HepG2 (cell line): ENCODE results near the gene KCTD16.

Experiments used
- ARID3A ChIP-seq: IDR thresholded peaks from 2 replicates; pipeline ENCODE4 v1.6.1; 2012; ENCODE audit warnings: low read depth, low read length, improper control_type of control experiment
- CREB3 ChIP-seq: sonication (generic); formaldehyde crosslinking; IDR thresholded peaks from 2 replicates; pipeline ENCODE4 v1.5.0; 2020; ENCODE audit warnings: missing genetic modification reagents
- CTCF ChIP-seq: sonication (generic); formaldehyde crosslinking; IDR thresholded peaks from 2 replicates; pipeline ENCODE4 v1.5.0; 2020; ENCODE audit warnings: mild to moderate bottlenecking, missing genetic modification reagents, moderate library complexity
- EP300 ChIP-seq, 3 experiments: sonication (generic) in 1 of 3; formaldehyde crosslinking in 1 of 3; IDR thresholded peaks; 2 replicates each; pipeline versions ENCODE4 v1.5.1 to v1.6.1; 2011 to 2020; ENCODE audit warnings: low read depth in 2 of 3, low read length in 2 of 3, borderline replicate concordance in 1 of 3, improper control_type of control experiment in 1 of 3, mild to moderate bottlenecking in 1 of 3, missing genetic modification reagents in 1 of 3, moderate library complexity in 1 of 3
- HINFP ChIP-seq: sonication (generic); formaldehyde crosslinking; IDR thresholded peaks from 2 replicates; pipeline ENCODE4 v1.4.0; 2020; ENCODE audit warnings: low read depth, mild to moderate bottlenecking, missing genetic modification reagents
- HMGXB3 ChIP-seq: sonication (generic); formaldehyde crosslinking; IDR thresholded peaks from 2 replicates; pipeline ENCODE4 v1.4.0; 2020; ENCODE audit warnings: missing genetic modification reagents, borderline replicate concordance
- HNF4A ChIP-seq: sonication (generic); formaldehyde crosslinking; IDR thresholded peaks from 2 replicates; pipeline ENCODE4 v1.4.0; 2020; ENCODE audit warnings: missing genetic modification reagents
- MYNN ChIP-seq: sonication (generic); formaldehyde crosslinking; IDR thresholded peaks from 2 replicates; pipeline ENCODE4 v1.4.0; 2020; ENCODE audit warnings: mild to moderate bottlenecking, low read depth, missing genetic modification reagents
- NKX3-1 ChIP-seq: sonication (generic); formaldehyde crosslinking; IDR thresholded peaks from 2 replicates; pipeline ENCODE4 v1.5.0; 2020; ENCODE audit warnings: missing genetic modification reagents
- SALL2 ChIP-seq: sonication (generic); formaldehyde crosslinking; IDR thresholded peaks from 2 replicates; pipeline ENCODE4 v1.8.1; 2023; ENCODE audit warnings: mild to moderate bottlenecking, missing genetic modification reagents, inconsistent platforms
- ZNF331 ChIP-seq: sonication (generic); formaldehyde crosslinking; IDR thresholded peaks from 2 replicates; pipeline ENCODE4 v1.4.0; 2020; ENCODE audit warnings: missing genetic modification reagents
- ZNF512 ChIP-seq: sonication (generic); formaldehyde crosslinking; IDR thresholded peaks from 2 replicates; pipeline ENCODE4 v1.4.0; 2020; ENCODE audit warnings: mild to moderate bottlenecking, missing genetic modification reagents
- ZNF781 ChIP-seq: sonication (generic); formaldehyde crosslinking; IDR thresholded peaks from 2 replicates; pipeline ENCODE4 v1.5.1; 2020; ENCODE audit warnings: borderline replicate concordance, mild to moderate bottlenecking, missing genetic modification reagents; ENCODE audit errors: not compliant biosample characterization
- ZNF792 ChIP-seq: IDR thresholded peaks from 2 replicates; pipeline ENCODE4 v1.6.1; 2016

GRCh38 chr5:144248015-144248414 lies 77.3 kb downstream of the KCTD16 start:
- TF ChIP-seq NKX3-1 (CRISPR knock-in tag) (no peak), CREB3 (no peak), ZNF331 (CRISPR knock-in tag) (no peak), ARID3A (no peak), CTCF (CRISPR knock-in tag) (no peak), SALL2 (CRISPR knock-in tag) (no peak), EP300 (IDR thresholded peaks at IDR 0.05; ENCODE audit: low read depth in 2 of 2, low read length in 2 of 2) (no peak), EP300 (CRISPR knock-in tag; IDR thresholded peaks at IDR 0.05; ENCODE audit: borderline replicate concordance) (no peak), HINFP (CRISPR knock-in tag) (no peak), ZNF512 (CRISPR knock-in tag) (no peak), HMGXB3 (CRISPR knock-in tag) (no peak), ZNF781 (CRISPR knock-in tag) (no peak), ZNF792 (CRISPR knock-in tag) (no peak), MYNN (CRISPR knock-in tag) (no peak), HNF4A (CRISPR knock-in tag) (no peak)
